Neural cell (in vitro differentiated cells): ENCODE data around the gene RBM4. TPM values are rescaled to one million over a fixed set of nuclear protein-coding genes. Genes with fewer than 3 reads are reported as not detected.

ENCODE experiments used
- H2AFZ ChIP-seq: fragments of 200-600, 300-800 bp; sonication (generic), shearing (Covaris generic); 2 replicates; pipeline ENCODE4 v1.6.0; 2014; ENCODE audit warnings: low read depth, mild to moderate bottlenecking, antibody characterized with exemption, low read length, moderate library complexity
- H3F3A ChIP-seq: fragments of 200-600 bp; shearing (Covaris generic); 2 replicates; pipeline ENCODE4 v1.6.1; 2016; ENCODE audit warnings: mild to moderate bottlenecking, moderate library complexity, mixed read lengths, antibody characterized with exemption, low read length; ENCODE audit not compliant: insufficient read depth, poor library complexity, severe bottlenecking
- H3K27ac ChIP-seq: fragments of 200-600, 300-800 bp; sonication (generic), shearing (Covaris generic); 2 replicates; pipeline ENCODE4 v1.5.1; 2014; ENCODE audit warnings: mild to moderate bottlenecking, low read length, moderate library complexity
- H3K27me3 ChIP-seq: fragments of 300-800, 200-600 bp; sonication (generic), shearing (Covaris generic); 2 replicates; pipeline ENCODE4 v1.6.0; 2014; ENCODE audit warnings: mild to moderate bottlenecking, low read depth, low read length, moderate library complexity; ENCODE audit not compliant: insufficient read depth
- H3K36me3 ChIP-seq: fragments of 300-800, 200-600 bp; sonication (generic), shearing (Covaris generic); 2 replicates; pipeline ENCODE4 v1.5.1; 2014; ENCODE audit warnings: mild to moderate bottlenecking, antibody characterized with exemption, low read length, moderate library complexity; ENCODE audit not compliant: insufficient read depth
- H3K4me2 ChIP-seq: fragments of 300-800, 200-600 bp; sonication (generic), shearing (Covaris generic); 2 replicates; pipeline ENCODE4 v1.6.0; 2014; ENCODE audit warnings: mild to moderate bottlenecking, low read length
- H3K4me3 ChIP-seq: fragments of 300-800, 200-600 bp; sonication (generic), shearing (Covaris generic); 2 replicates; pipeline ENCODE4 v1.5.1; 2014; ENCODE audit warnings: mild to moderate bottlenecking, low read length, moderate library complexity
- H3K79me2 ChIP-seq: fragments of 200-600 bp; shearing (Covaris generic); replicated peaks from 2 replicates; pipeline ENCODE4 v1.6.0; 2014; ENCODE audit warnings: mild to moderate bottlenecking, low read length, moderate library complexity; ENCODE audit not compliant: insufficient read depth
- H3K9ac ChIP-seq: fragments of 300-800, 200-600 bp; sonication (generic), shearing (Covaris generic); 2 replicates; pipeline ENCODE4 v1.6.1; 2016; ENCODE audit warnings: mild to moderate bottlenecking, low read length, mixed read lengths
- H3K9me2 ChIP-seq: fragments of 200-600 bp; shearing (Covaris generic); 2 replicates; pipeline ENCODE4 v1.6.1; 2016; ENCODE audit warnings: mild to moderate bottlenecking, low read length, mixed read lengths; ENCODE audit not compliant: insufficient read depth
- H3K9me3 ChIP-seq: fragments of 200-600, 300-800 bp; sonication (generic), shearing (Covaris generic); 2 replicates; pipeline ENCODE4 v1.6.1; 2016; ENCODE audit warnings: mild to moderate bottlenecking, mixed run types, low read length, moderate library complexity, mixed read lengths
- H4K20me1 ChIP-seq: fragments of 200-600 bp; shearing (Covaris generic); 2 replicates; pipeline ENCODE4 v1.6.1; 2016; ENCODE audit warnings: mild to moderate bottlenecking, mixed run types; ENCODE audit not compliant: insufficient read depth
- EP300 ChIP-seq: fragments of 450-650 bp; conservative IDR thresholded peaks from 2 replicates; pipeline ENCODE4 v1.6.1; 2014; ENCODE audit warnings: antibody characterized with exemption, mild to moderate bottlenecking, moderate library complexity; ENCODE audit not compliant: poor library complexity, severe bottlenecking
- EZH2 ChIP-seq: fragments of 200-600, 300-800 bp; shearing (Covaris generic), sonication (generic); IDR thresholded peaks from 2 replicates; pipeline ENCODE4 v1.6.1; 2014; ENCODE audit warnings: antibody characterized with exemption, low read length, borderline replicate concordance, mild to moderate bottlenecking; ENCODE audit not compliant: insufficient read depth, poor library complexity, severe bottlenecking
- MXI1 ChIP-seq: fragments of 450-650 bp; conservative IDR thresholded peaks from 2 replicates; pipeline ENCODE4 v1.6.1; 2014; ENCODE audit warnings: antibody characterized with exemption, mild to moderate bottlenecking; ENCODE audit not compliant: poor library complexity, severe bottlenecking
- POLR2AphosphoS5 ChIP-seq: IDR thresholded peaks from 2 replicates; pipeline ENCODE4 v1.6.1; 2012
- RAD21 ChIP-seq: fragments of 450-650 bp; conservative IDR thresholded peaks from 2 replicates; pipeline ENCODE4 v1.6.1; 2014; ENCODE audit warnings: antibody characterized with exemption, mild to moderate bottlenecking, moderate library complexity
- SMC3 ChIP-seq: fragments of 450-650 bp; conservative IDR thresholded peaks from 2 replicates; pipeline ENCODE4 v1.6.1; 2014; ENCODE audit warnings: antibody characterized with exemption, mild to moderate bottlenecking, moderate library complexity; ENCODE audit not compliant: poor library complexity
- TAF1 ChIP-seq: IDR thresholded peaks from 2 replicates; pipeline ENCODE4 v1.6.1; 2012; ENCODE audit warnings: low read depth
- polyA plus RNA-seq: library from polyadenylated mRNA; depleted of rRNA; stranded (reverse); fragments of >200 nt; gene quantifications from 2 replicates; pipeline ENCODE4 v1.2.3, GENCODE V29; 2014
- TF ChIP-seq, protein P1 (sequence below): fragments of 450-650 bp; IDR thresholded peaks from 2 replicates; pipeline ENCODE4 v1.5.1; 2014; ENCODE audit warnings: antibody characterized with exemption, mild to moderate bottlenecking, moderate library complexity; ENCODE audit not compliant: poor library complexity, severe bottlenecking
- TF ChIP-seq, protein P2 (sequence below): IDR thresholded peaks from 2 replicates; pipeline ENCODE4 v1.6.1; 2012; ENCODE audit warnings: borderline replicate concordance

The RBM4 gene
- polyA plus RNA-seq, 1 donor from 2014 or later, result 456 TPM

DNA sequence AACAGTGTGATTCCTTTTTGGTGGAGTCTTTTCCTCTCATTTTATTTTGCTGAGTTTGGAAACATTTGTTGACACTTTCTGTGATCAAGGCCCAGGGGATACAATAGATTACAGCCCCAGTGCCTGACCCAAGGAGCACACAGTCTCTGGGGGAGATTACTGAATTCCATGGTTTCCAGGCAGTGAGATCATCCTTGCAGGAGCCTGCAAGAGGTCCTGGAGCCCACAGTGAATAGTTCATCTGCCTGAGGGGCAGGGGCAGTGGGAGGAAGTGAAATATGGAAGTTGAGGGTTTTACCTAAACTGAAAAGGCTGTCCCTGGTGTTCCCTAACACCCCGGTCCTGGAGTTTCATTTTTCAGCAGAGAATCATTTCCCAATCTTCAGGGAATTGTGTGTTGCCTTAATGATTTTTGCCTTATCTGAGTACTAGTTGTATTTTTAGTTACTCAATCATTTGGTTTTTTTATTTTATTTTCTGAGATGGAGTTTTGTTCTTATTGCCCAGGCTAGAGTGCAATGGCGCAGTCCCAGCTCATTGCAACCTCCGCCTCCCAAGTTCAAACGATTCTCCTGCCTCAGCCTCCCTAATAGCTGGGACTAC lies 37.8 kb upstream of the RBM4 start:
- H3K9me2 ChIP-seq, result no peaks in the 10 kb centered on the region
- H3K36me3 ChIP-seq, result no peaks in the 10 kb centered on the region
- no peaks in the 10 kb centered on the region for H3F3A ChIP-seq
- TF ChIP-seq, protein P1, sequence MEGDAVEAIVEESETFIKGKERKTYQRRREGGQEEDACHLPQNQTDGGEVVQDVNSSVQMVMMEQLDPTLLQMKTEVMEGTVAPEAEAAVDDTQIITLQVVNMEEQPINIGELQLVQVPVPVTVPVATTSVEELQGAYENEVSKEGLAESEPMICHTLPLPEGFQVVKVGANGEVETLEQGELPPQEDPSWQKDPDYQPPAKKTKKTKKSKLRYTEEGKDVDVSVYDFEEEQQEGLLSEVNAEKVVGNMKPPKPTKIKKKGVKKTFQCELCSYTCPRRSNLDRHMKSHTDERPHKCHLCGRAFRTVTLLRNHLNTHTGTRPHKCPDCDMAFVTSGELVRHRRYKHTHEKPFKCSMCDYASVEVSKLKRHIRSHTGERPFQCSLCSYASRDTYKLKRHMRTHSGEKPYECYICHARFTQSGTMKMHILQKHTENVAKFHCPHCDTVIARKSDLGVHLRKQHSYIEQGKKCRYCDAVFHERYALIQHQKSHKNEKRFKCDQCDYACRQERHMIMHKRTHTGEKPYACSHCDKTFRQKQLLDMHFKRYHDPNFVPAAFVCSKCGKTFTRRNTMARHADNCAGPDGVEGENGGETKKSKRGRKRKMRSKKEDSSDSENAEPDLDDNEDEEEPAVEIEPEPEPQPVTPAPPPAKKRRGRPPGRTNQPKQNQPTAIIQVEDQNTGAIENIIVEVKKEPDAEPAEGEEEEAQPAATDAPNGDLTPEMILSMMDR, result no peak
- TF ChIP-seq POLR2AphosphoS5 (no peak), EP300 (no peak), MXI1 (no peak), TAF1 (no peak), EZH2 (no peak), SMC3 (no peak)
- TF ChIP-seq, protein P2, sequence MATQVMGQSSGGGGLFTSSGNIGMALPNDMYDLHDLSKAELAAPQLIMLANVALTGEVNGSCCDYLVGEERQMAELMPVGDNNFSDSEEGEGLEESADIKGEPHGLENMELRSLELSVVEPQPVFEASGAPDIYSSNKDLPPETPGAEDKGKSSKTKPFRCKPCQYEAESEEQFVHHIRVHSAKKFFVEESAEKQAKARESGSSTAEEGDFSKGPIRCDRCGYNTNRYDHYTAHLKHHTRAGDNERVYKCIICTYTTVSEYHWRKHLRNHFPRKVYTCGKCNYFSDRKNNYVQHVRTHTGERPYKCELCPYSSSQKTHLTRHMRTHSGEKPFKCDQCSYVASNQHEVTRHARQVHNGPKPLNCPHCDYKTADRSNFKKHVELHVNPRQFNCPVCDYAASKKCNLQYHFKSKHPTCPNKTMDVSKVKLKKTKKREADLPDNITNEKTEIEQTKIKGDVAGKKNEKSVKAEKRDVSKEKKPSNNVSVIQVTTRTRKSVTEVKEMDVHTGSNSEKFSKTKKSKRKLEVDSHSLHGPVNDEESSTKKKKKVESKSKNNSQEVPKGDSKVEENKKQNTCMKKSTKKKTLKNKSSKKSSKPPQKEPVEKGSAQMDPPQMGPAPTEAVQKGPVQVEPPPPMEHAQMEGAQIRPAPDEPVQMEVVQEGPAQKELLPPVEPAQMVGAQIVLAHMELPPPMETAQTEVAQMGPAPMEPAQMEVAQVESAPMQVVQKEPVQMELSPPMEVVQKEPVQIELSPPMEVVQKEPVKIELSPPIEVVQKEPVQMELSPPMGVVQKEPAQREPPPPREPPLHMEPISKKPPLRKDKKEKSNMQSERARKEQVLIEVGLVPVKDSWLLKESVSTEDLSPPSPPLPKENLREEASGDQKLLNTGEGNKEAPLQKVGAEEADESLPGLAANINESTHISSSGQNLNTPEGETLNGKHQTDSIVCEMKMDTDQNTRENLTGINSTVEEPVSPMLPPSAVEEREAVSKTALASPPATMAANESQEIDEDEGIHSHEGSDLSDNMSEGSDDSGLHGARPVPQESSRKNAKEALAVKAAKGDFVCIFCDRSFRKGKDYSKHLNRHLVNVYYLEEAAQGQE, result no peak
- H3K27ac ChIP-seq, result no peak overlapping the region
- H2AFZ ChIP-seq, result no peak overlapping the region
- no peak overlapping the region for H3K9ac ChIP-seq
- no peaks in the 10 kb centered on the region for H4K20me1 ChIP-seq
- H3K79me2 ChIP-seq, result no peaks in the 10 kb centered on the region
- H3K9me3 ChIP-seq, result no peaks in the 10 kb centered on the region
- H3K4me3 ChIP-seq, result no peak overlapping the region
- no peak overlapping the region for H3K4me2 ChIP-seq
- no peaks in the 10 kb centered on the region for H3K27me3 ChIP-seq

DNA sequence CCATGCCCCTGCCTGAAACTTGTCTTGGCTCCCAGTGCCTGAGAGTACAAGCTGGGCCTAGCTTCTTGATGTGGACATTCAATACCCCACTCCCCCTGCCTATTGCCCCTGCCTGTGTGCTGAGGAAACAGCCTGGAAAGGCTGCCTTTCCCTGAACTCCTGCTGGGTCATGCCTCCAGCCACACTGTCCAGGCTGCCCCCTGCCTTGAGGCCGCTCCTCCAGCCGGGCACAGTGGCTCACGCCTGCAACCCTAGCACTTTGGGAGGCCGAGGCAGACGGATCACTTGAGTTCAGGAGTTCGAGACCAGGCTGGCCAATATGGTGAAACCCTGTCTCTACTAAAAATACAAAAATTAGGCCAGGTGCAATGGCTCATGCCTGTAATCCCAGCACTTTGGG lies 35.4 kb upstream of the RBM4 start:
- Histone ChIP-seq H3K4me2 (no peak overlapping the region), H3F3A (no peaks in the 10 kb centered on the region), H3K9ac (no peak overlapping the region), H4K20me1 (no peaks in the 10 kb centered on the region), H3K4me3 (no peak overlapping the region), H2AFZ (no peak overlapping the region), H3K27ac (no peak overlapping the region), H3K9me3 (no peaks in the 10 kb centered on the region), H3K9me2 (no peaks in the 10 kb centered on the region), H3K79me2 (no peaks in the 10 kb centered on the region), H3K27me3 (no peaks in the 10 kb centered on the region), H3K36me3 (no peaks in the 10 kb centered on the region)
- TF ChIP-seq EZH2, result no peak
- TF ChIP-seq, protein P2, result no peak
- TF ChIP-seq MXI1, result no peak
- no peak for TF ChIP-seq POLR2AphosphoS5
- no peak for TF ChIP-seq EP300
- no peak for TF ChIP-seq SMC3
- TF ChIP-seq, protein P1, result no peak
- no peak for TF ChIP-seq TAF1
- TF ChIP-seq RAD21, result no peak
